Mucosa of rectum (tissue), 2 donors: Measurements from ENCODE around the gene RYR3.

Experiments
- H3K27ac ChIP-seq, 2 donors: one replicate each; pipeline ENCODE4 v1.7.0; 2013; ENCODE audit warnings: inconsistent platforms in 2 of 2, low read depth in 2 of 2, low read length in 2 of 2
- H3K27me3 ChIP-seq, 2 donors: one replicate each; pipeline ENCODE4 v1.7.0; 2013; ENCODE audit warnings: low read length in 2 of 2; ENCODE audit not compliant: control insufficient read depth in 2 of 2, insufficient read depth in 2 of 2
- H3K36me3 ChIP-seq, 2 donors: one replicate each; pipeline ENCODE4 v1.7.0; 2013; ENCODE audit warnings: low read length in 2 of 2; ENCODE audit not compliant: control insufficient read depth in 2 of 2, insufficient read depth in 2 of 2
- H3K4me1 ChIP-seq, 2 donors: one replicate each; pipeline ENCODE4 v1.7.0; 2013; ENCODE audit warnings: low read length in 2 of 2, mild to moderate bottlenecking in 1 of 2; ENCODE audit not compliant: control insufficient read depth in 2 of 2, insufficient read depth in 2 of 2
- H3K4me3 ChIP-seq, 2 donors: one replicate each; pipeline ENCODE4 v1.7.0; 2013; ENCODE audit warnings: low read length in 2 of 2
- H3K9ac ChIP-seq, 2 donors: one replicate each; pipeline ENCODE4 v1.7.0; 2013; ENCODE audit warnings: low read length in 2 of 2, low read depth in 1 of 2, mild to moderate bottlenecking in 1 of 2
- H3K9me3 ChIP-seq, 2 donors: one replicate each; pipeline ENCODE4 v1.7.0; 2013; ENCODE audit warnings: low read length in 2 of 2; ENCODE audit not compliant: control insufficient read depth in 2 of 2
- donor health status: healthy.
- donor health status: Normal muscosa, but diverticular disease.

Gene RYR3

DNA sequence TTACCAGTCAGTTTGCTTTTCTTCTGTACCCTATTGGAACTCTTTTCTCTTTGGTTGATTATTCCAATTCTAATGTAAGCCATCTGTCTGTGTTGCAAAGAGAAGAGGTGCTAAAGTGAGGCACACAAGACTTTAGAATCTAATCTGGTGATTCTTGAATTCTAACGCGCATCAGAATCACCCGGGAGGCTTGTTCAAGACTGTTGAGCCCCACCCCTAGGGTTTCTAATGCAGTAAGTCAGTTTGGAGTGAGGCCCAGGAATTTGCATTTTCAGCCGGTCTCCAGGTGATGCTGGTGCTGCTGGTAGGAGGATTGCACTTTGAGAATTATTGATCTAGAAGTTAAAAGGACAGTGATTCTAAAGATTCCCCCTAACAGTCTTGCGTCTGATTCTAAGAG is 472.2 kb downstream of the RYR3 start:
- no peaks in the 10 kb centered on the region for H3K27me3 ChIP-seq
- no peak overlapping the region for H3K4me3 ChIP-seq
- no peaks in the 10 kb centered on the region for H3K36me3 ChIP-seq
- H3K9me3 ChIP-seq: no peaks in the 10 kb centered on the region
- no peak overlapping the region for H3K27ac ChIP-seq
- H3K4me1 ChIP-seq: no peaks in the 10 kb centered on the region
- H3K9ac ChIP-seq: no peak overlapping the region

DNA sequence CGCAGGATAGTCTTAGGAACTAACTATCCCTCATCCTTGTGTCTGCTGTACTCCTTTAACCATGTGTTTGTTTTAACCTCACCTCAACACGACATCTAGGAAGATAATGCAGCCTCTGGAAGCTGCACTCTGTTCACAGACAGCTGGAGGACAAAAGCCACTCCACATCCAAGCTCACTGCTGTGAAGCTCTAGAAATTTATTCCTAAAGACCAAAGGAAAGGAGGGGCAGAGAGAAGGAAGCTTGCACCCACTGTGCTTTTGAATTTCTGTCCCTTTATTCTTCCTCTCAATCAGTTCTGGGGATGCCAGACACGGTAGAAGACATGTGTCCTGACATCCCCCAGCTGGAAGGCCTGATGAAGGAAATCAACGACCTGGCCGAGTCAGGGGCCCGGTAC is 474.6 kb downstream of the RYR3 start:
- H3K27ac ChIP-seq: no peak overlapping the region
- no peaks in the 10 kb centered on the region for H3K4me1 ChIP-seq
- no peak overlapping the region for H3K4me3 ChIP-seq
- H3K9ac ChIP-seq: no peak overlapping the region
- no peaks in the 10 kb centered on the region for H3K36me3 ChIP-seq
- H3K27me3 ChIP-seq: no peaks in the 10 kb centered on the region
- no peaks in the 10 kb centered on the region for H3K9me3 ChIP-seq

DNA sequence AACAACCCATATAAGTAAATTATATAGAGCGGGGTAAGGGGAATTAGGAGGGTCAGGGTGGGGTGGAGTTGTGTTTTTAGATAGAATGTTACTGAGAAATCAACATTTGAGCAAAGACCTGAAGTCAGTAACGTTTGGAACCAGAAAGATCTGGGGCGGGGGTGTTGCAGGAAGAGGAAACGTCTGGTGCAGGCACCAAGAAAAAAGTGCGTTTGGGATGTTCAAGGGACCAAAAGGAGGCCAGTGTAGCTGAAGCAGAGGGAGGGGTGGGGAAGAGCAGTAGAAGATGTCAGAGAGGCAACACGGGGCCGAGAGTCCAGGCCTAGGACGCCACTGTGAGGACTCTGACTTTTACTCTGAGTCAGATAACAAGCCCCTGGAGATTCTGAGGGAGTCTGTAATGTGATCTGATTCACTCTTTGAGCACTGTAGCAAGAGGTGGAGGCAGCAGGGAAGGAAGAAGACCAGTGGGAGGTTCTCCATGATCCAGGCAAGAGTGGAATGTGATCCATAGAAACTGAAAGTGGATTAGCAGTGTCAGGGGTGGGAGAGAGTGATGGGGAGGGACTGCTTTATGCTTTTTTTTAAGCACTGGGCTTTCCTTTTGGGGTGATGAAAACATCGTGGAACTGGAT is 478.3 kb downstream of the RYR3 start:
- H3K4me1 ChIP-seq: no peaks in the 10 kb centered on the region
- no peak overlapping the region for H3K9ac ChIP-seq
- no peak overlapping the region for H3K27ac ChIP-seq
- H3K27me3 ChIP-seq: no peaks in the 10 kb centered on the region
- H3K36me3 ChIP-seq: no peaks in the 10 kb centered on the region
- no peak overlapping the region for H3K4me3 ChIP-seq
- H3K9me3 ChIP-seq: no peaks in the 10 kb centered on the region

DNA sequence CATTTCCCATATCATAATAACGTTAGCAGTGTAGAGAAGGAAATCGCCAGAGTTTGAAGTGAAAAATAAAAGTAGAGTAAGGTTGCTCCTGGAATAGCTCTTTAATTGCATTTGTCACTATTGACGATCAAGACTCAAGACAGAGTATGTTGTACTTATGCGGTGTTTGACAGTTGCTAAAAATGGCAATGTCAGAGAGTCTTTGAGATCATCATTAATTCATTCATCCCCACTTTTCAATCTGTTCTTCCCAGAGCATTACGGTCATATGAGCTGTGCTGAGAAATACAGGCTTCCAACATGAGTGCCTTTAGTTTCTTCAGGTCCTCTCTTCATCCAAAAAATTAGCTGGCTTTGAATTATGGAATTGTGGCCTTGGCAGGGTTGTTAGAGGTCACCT is 483.7 kb downstream of the RYR3 start:
- Histone ChIP-seq H3K27ac (no peak overlapping the region), H3K4me1 (no peaks in the 10 kb centered on the region), H3K9ac (no peak overlapping the region), H3K27me3 (no peaks in the 10 kb centered on the region), H3K9me3 (no peaks in the 10 kb centered on the region), H3K36me3 (no peaks in the 10 kb centered on the region), H3K4me3 (no peak overlapping the region)

DNA sequence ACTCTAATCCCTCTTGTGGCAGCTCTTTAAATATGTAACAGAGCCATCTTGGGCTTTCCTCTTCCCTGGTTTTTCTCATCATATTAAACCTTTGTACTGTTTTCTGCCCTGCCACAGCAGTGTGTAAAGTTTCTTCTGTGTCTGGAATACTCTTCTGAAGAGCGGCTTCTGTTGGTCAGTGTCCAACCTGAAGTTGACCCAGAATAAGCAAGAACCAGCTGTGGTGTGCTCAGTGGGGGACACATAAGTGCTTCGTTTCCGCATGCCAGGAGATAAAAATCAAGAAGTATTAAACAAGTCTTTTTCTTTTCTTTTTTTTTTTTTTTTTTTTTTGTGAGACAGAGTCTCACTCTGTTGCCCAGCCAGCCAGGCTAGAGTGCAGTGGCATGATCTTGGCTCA is 484.3 kb downstream of the RYR3 start:
- H3K9me3 ChIP-seq: no peaks in the 10 kb centered on the region
- H3K36me3 ChIP-seq: no peaks in the 10 kb centered on the region
- no peak overlapping the region for H3K4me3 ChIP-seq
- no peak overlapping the region for H3K9ac ChIP-seq
- H3K27me3 ChIP-seq: no peaks in the 10 kb centered on the region
- H3K4me1 ChIP-seq: no peaks in the 10 kb centered on the region
- no peak overlapping the region for H3K27ac ChIP-seq

DNA sequence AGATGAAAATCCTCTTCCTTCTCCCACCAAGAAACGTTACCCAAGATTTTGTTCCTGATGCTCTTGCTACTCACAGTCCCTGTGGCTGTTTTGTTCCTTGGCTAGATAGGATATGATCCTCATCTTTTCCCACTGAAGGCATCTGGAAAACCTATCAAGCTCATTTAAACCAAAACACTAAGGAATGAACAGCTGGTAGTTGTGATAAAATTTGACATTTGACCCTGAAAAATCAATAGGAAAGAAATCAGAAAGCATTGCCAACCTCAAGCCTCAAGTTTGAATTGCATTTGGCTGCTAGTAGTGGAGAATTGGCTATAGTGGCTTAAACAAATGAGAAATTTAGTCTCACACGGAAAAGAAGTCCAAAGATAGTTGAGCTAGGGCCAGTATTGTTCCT is 486.9 kb downstream of the RYR3 start:
- no peak overlapping the region for H3K27ac ChIP-seq
- H3K4me3 ChIP-seq: no peak overlapping the region
- no peaks in the 10 kb centered on the region for H3K27me3 ChIP-seq
- H3K9ac ChIP-seq: no peak overlapping the region
- no peaks in the 10 kb centered on the region for H3K9me3 ChIP-seq
- H3K4me1 ChIP-seq: no peaks in the 10 kb centered on the region
- no peaks in the 10 kb centered on the region for H3K36me3 ChIP-seq

DNA sequence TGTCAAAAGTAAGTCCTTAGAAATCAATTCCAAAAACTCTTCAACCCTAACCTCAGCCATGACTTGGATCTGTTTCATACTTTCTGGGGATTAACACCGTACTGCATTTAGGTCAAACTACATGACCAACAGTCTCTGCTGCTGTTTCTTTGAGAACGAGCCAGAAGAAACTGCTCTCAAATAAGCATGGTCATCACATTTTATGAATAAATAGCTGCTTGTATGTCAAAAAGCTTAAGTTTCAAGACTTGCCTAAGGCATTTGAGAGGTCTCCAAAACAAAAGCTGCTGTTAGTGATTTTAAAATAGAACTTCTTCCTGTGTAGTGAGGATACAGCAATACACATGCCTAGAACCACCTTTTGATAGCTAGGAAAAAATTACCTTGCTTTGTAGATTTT is 491.2 kb downstream of the RYR3 start:
- Histone ChIP-seq H3K36me3 (no peaks in the 10 kb centered on the region), H3K27me3 (no peaks in the 10 kb centered on the region), H3K4me3 (no peak overlapping the region), H3K4me1 (no peaks in the 10 kb centered on the region), H3K9ac (no peak overlapping the region), H3K9me3 (no peaks in the 10 kb centered on the region), H3K27ac (no peak overlapping the region)

DNA sequence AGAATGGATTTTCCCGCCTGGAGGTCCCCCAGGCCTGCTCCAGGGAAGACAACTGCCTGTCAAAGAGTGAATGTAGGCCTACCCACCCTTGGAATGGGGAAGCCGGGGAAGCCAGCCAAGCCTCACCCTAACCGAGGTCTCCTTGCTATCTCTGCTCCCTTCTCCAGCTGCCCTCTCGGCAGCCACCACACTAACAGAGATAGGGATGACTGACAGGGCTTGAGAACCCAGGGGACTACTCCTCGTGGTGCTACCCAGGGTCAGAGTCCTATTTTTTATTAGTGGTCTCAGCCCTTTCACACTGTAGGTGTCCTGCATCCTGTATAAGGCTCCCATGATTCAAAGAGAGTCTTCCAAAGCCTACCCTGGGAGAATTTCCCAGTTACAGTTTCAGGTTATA is 496.9 kb downstream of the RYR3 start:
- Histone ChIP-seq H3K27ac (no peak overlapping the region), H3K36me3 (no peaks in the 10 kb centered on the region), H3K9me3 (no peaks in the 10 kb centered on the region), H3K4me3 (no peak overlapping the region), H3K4me1 (no peaks in the 10 kb centered on the region), H3K27me3 (no peaks in the 10 kb centered on the region), H3K9ac (no peak overlapping the region)

DNA sequence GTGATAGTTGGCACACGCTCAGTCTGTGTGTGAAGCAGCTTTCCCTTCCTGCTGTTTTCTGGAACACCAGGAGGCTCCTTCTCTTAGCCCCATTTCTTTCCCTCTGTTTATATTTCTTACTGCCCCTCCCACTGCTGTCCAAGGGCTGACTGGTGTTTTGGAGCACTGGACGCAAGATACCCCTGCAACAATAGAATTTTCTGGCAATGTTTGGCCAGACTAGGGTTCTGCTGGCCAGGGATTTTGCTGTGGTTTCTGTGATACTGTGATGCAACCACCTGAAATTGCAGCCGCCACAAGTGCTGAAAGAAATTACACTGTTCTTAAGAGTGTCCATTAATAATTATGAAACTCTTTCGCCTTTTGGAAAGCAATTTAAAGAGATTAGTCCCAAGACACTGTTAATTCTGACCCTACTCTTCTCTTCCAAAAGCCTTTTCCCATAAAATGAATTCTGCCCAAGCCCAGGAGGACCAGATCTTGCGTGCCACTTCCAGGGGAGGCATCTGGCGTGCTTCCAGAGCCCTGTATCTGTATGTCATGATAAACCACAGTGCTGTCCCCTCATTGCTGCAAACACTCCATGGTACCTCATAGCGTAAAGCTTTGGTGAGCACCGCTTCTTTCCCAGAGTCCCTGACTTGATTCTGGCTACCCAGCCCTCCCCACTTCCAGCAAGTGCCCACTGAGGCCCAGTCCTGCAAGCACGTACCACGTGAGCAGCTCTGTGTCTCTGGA is 498.1 kb downstream of the RYR3 start:
- Histone ChIP-seq H3K27ac (no peak overlapping the region), H3K9ac (no peak overlapping the region), H3K4me1 (no peaks in the 10 kb centered on the region), H3K27me3 (no peaks in the 10 kb centered on the region), H3K9me3 (no peaks in the 10 kb centered on the region), H3K36me3 (no peaks in the 10 kb centered on the region), H3K4me3 (no peak overlapping the region)

DNA sequence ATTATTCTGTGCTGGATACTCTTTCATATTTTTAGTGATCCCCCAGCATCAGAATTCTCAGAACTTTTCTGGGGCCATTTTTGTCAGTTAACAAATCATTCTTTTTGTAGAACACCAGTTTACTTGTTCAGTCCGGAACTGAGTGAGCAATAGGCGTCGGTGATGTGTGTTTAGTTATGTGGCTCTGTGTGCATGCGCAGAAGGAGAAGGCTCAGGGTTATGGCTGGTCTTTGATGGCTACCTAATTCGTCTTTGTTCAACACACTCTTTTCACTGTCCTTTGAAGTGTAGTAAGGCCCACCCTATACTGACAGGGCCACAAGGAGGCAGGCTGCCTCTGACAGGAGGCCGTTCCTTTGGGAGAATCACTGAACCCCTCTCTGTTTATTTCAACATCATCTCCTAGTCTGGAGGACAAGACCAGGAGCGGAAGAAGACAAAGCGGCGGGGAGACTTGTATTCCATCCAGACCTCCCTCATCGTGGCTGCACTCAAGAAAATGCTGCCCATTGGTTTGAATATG is 499.4 kb downstream of the RYR3 start:
- H3K9me3 ChIP-seq: no peaks in the 10 kb centered on the region
- no peaks in the 10 kb centered on the region for H3K27me3 ChIP-seq
- no peak overlapping the region for H3K4me3 ChIP-seq
- no peak overlapping the region for H3K27ac ChIP-seq
- no peaks in the 10 kb centered on the region for H3K4me1 ChIP-seq
- H3K36me3 ChIP-seq: no peaks in the 10 kb centered on the region
- H3K9ac ChIP-seq: no peak overlapping the region
